GM23338 (cell line): Measurements from ENCODE around the gene PSMC4. TPM values are rescaled to one million over a fixed set of nuclear protein-coding genes. Genes with fewer than 3 reads are reported as not detected.

Experiments
- CREB1 ChIP-seq: fragments of 250-450 bp; sonication (Bioruptor Pico); IDR thresholded peaks from 2 replicates; pipeline ENCODE4 v1.5.0; 2020; ENCODE audit warnings: low read depth, mild to moderate bottlenecking, moderate library complexity
- POLR2AphosphoS5 ChIP-seq: IDR thresholded peaks from 2 replicates; pipeline ENCODE4 v1.6.1; 2016; ENCODE audit warnings: antibody characterized with exemption, low read depth
- REST ChIP-seq: IDR thresholded peaks from one replicate; pipeline ENCODE4 v1.6.1; 2018; ENCODE audit warnings: antibody characterized with exemption; ENCODE audit not compliant: unreplicated experiment
- ZNF331 ChIP-seq: fragments of 250-450 bp; sonication (Bioruptor Pico); IDR thresholded peaks from 2 replicates; pipeline ENCODE4 v1.5.0; 2020; ENCODE audit warnings: low read depth, mild to moderate bottlenecking, moderate library complexity
- ZNF462 ChIP-seq: fragments of 250-450 bp; sonication (Bioruptor Pico); IDR thresholded peaks from 2 replicates; pipeline ENCODE4 v1.5.0; 2020; ENCODE audit warnings: mild to moderate bottlenecking, moderate library complexity
- polyA plus RNA-seq: library from polyadenylated mRNA; unstranded; fragments of >200 nt; fragmentation: Nextera tagmentation; extraction: Ambion mirVana; gene quantifications from 2 replicates; pipeline ENCODE4 v1.2.1, GENCODE V29; 2016
- total RNA-seq: library from RNA; depleted of rRNA; stranded (reverse); fragments of >200 nt; shearing (Covaris generic); gene quantifications from 2 replicates; pipeline ENCODE4 v1.2.3, GENCODE V29; 2014

The PSMC4 gene
- total and polyA plus RNA-seq, 2 experiments from 2014 or later = 135 to 147 TPM

- TF ChIP-seq ZNF462 (no peak), REST (no peak), ZNF331 (CRISPR knock-in tag) (no peak), CREB1 (CRISPR knock-in tag) (no peak), POLR2AphosphoS5 (no peak)
Observed at GRCh38 chr19:39969266-39969665, 1.7 kb upstream of the PSMC4 start (continued).
